Mucosa of descending colon (tissue), 3 donors: Measurements from ENCODE around the gene PIGV. TPM values are rescaled to one million over a fixed set of nuclear protein-coding genes. Genes with fewer than 3 reads are reported as not detected.
A peak's percentile ranks its signal among the peaks of the same experiment; 100 is the strongest.
"Not testable (repeated sequence)": the region's sequence is repeated elsewhere in the genome, so short reads cannot be mapped to it uniquely, and the experiment has no call there.

ENCODE experiments used
- ATAC-seq: fragments of 200-7000 bp; cut with Tn5 transposase; one replicate; pipeline ENCODE4 v1.9.1; 2020; ENCODE audit warnings: mild to moderate bottlenecking, moderate library complexity
- DNase-seq, 3 donors: peaks; one replicate each; pipeline ENCODE4 v3.0.0-alpha.2; 2020
- H3K36me3 ChIP-seq: fragments of 200-600 bp; one replicate; pipeline ENCODE4 v1.8.0; 2021; ENCODE audit warnings: low read depth, mild to moderate bottlenecking
- H3K4me1 ChIP-seq: fragments of 200-600 bp; one replicate; pipeline ENCODE4 v1.8.0; 2021; ENCODE audit warnings: low read depth, mild to moderate bottlenecking
- H3K4me3 ChIP-seq: fragments of 200-600 bp; one replicate; pipeline ENCODE4 v1.8.0; 2021; ENCODE audit warnings: mild to moderate bottlenecking
- H3K9me3 ChIP-seq: fragments of 200-600 bp; one replicate; pipeline ENCODE4 v1.8.0; 2021; ENCODE audit warnings: mild to moderate bottlenecking
- intact Hi-C, 2 donors: fragments of 100-400 bp; cut with DNase I in 1 of 2; cut with micrococcal nuclease in 1 of 2; formaldehyde crosslinking; loops; one replicate each; pipeline versions ENCODE4 v1.11.0 to v1.11.1; 2022; cut with DNase I, micrococcal nuclease
- total RNA-seq, 3 donors: library from RNA; stranded (reverse); fragmentation: NEBNext Ultra II Directional in 2 of 3; extraction: Animal tissue kit (Norgen Biotek cat#: 25700) in 2 of 3; gene quantifications; one replicate each; pipeline versions ENCODE4 v1.2.1 to v1.2.4, GENCODE V29; 2021 to 2023
- TF ChIP-seq, protein P1 (sequence below): fragments of 200-600 bp; IDR thresholded peaks from one replicate; pipeline ENCODE4 v1.8.0; 2022; ENCODE audit warnings: antibody characterized with exemption, mild to moderate bottlenecking
- donor health status: DM: no; HTN: no; CAD: no; lungs with moderate emphysema.
- donor health status: DM: no; HTN: no; CAD: no.
- donor health status: DM: no; HTN: yes; CAD: no.

PIGV gene
- total RNA-seq, 3 donors from 2014 or later, result 16.5 to 22.3 (median 17.5) TPM

DNA sequence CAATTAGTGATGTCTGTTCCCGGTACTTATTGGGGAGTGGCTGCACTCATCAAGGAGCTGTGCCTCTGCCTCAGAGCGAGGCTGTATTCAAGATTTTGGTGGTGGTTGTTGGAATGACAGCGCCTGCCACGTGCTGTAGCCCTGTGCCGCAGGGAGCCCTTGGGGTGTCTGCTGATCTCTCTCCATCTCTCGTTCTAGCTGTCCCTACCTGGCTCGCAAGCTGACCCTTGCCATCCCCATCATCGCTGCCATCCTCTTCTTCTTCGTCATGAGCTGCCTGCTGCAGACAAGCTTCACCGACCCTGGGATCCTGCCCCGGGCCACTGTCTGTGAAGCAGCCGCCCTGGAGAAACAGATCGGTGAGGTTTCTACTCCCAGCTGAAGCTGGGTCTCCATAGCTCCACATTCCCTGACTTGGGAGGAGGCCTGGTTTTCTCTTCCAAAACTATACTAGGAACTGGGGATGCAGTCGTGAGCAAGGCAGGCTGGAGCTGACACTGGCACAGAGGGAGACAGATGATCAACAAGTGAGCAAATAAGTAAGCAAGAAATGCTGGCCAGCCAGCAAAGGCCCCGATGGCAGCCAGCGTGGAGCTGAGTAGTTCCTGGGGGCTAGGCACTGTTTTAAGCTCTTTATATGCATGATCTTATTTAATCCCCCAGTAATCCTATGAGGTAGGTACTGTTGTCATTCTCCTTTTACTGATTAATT is 44.7 kb downstream of the PIGV start:
- TF ChIP-seq, protein P1, sequence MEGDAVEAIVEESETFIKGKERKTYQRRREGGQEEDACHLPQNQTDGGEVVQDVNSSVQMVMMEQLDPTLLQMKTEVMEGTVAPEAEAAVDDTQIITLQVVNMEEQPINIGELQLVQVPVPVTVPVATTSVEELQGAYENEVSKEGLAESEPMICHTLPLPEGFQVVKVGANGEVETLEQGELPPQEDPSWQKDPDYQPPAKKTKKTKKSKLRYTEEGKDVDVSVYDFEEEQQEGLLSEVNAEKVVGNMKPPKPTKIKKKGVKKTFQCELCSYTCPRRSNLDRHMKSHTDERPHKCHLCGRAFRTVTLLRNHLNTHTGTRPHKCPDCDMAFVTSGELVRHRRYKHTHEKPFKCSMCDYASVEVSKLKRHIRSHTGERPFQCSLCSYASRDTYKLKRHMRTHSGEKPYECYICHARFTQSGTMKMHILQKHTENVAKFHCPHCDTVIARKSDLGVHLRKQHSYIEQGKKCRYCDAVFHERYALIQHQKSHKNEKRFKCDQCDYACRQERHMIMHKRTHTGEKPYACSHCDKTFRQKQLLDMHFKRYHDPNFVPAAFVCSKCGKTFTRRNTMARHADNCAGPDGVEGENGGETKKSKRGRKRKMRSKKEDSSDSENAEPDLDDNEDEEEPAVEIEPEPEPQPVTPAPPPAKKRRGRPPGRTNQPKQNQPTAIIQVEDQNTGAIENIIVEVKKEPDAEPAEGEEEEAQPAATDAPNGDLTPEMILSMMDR, result no peak
- ATAC-seq (no peak), DNase-seq (no peak)
- H3K4me3 ChIP-seq, result no peak overlapping the region
- H3K9me3 ChIP-seq, result no peaks in the 10 kb centered on the region
- no peaks in the 10 kb centered on the region for H3K36me3 ChIP-seq
- H3K4me1 ChIP-seq, result peaks cover 8% of the 10 kb centered on the region
- intact Hi-C loops, result no loop called here

DNA sequence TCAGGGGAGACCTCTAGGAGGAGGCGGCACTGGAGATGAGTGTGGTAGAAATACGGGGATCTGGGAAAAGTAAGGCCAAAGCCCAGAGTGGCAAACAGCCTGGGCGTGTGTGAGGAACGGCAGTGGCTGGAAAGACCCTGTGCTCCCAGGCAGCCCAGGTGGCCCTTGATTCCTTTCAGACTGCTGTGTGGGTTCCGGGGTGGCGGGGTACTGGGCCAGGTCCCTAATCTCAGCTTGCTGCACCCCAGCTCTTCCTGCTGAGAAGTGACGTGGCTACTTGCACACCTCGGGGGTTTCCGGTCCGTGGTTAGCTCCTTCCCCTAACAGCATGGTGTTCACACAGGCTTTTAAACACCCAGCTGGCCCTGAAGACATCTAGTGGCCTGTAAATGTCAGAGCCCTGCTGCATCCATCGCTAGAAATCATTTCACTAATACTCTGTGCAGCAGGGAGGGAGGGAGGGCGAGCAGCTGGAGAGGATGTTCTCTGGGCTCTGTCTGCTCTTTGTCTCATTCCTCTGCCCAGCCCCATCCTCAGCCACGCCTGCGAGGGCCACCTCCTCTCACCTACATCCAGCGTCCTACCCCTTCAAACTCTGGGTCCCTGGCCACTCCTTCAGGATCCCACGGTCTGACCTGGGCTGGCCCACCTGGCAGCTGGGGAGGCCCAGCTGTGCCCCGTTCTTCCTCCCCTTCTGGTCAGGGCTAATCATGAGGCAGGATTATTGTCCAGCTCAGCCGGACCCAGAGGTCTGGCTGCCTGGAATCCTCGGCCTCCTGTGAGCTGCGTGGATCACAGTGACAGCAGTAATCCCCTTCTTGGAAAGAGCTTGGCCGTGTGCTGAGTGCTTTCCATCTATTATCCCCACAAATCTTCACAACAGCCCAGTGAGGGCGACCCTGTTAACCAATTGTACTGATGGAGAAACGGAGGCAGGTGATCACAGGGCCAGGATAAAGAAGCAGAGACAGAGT is 46.0 kb downstream of the PIGV start:
- Histone ChIP-seq H3K4me3 (no peak overlapping the region), H3K9me3 (no peaks in the 10 kb centered on the region), H3K4me1 (peaks cover 3% of the 10 kb centered on the region), H3K36me3 (no peaks in the 10 kb centered on the region)
- intact Hi-C loops, result no loop called here
- ATAC-seq (peak; percentile 88), DNase-seq (peak; percentile 65 to 88 (median 70))
- TF ChIP-seq, protein P1, result no peak

DNA sequence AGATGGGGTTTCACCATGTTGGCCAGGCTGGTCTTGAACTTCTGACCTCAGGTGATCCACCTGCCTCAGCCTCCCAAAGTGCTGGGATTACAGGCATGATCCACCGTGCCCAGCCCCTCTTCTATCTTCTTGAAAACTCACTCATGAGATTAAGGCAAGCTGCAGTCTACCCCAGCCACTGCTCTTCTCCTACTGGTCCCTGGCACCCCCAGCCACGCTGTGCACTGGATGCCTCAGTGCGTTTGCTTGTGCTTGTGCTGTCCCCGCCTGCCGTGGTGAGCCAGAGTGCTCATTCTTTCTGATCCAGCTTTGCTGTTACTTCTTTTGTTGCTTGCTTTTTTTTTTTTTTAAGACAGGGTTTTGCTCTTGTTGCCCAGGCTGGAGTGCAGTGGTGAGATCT is 49.9 kb downstream of the PIGV start:
- ATAC-seq, H3K36me3 ChIP-seq, H3K4me3 ChIP-seq, intact Hi-C loops, DNase-seq, H3K4me1 ChIP-seq, H3K9me3 ChIP-seq: not testable (repeated sequence)

DNA sequence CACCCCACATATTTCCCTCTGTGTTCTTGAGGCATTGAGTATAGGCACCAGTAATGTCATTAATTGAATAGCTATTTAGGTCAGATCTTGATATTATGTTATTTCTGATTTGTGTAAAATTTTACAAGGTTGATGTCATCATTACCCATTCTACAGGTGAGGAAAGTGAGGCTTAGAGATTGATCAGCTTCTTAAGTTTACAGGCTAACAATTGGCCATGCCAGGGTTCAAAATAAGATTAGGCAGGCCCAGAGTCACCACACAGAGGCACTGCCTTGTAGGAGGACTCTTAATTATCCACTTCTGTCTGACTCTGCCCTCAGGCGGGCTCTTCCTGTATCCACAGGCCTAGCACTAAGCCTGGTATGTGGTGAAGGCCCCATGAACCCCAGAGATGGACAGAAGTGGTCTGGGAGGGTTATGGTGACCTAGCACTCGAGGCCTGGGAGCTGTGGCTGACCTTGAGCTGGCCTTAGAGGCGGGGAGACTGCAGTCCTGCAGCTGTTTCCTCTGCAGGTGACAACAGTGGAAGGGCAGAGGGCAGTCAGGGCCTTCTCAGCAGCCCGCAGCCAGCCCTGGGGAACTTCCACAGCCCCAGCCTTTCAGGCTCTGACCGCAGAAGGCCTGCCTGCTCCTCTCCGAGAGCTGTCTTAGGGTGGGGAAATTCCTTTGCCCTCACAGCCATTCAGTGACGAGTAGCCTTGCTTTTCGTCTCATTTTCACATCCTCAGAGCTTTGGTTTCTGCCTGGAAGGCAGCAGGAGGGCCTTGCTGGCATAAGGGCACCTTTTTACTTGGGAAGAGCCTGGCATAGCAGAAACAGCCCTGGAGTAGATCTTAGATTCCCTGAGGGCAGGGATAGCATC is 51.0 kb downstream of the PIGV start:
- no peak overlapping the region for H3K4me3 ChIP-seq
- H3K36me3 ChIP-seq, result no peaks in the 10 kb centered on the region
- peaks cover 3% of the 10 kb centered on the region for H3K4me1 ChIP-seq
- peak in 2 of 3 donors; percentile 33 to 45 for DNase-seq
- TF ChIP-seq, protein P1, result no peak
- ATAC-seq, result peak; percentile 72
- intact Hi-C loops, result no loop called here
- no peaks in the 10 kb centered on the region for H3K9me3 ChIP-seq

DNA sequence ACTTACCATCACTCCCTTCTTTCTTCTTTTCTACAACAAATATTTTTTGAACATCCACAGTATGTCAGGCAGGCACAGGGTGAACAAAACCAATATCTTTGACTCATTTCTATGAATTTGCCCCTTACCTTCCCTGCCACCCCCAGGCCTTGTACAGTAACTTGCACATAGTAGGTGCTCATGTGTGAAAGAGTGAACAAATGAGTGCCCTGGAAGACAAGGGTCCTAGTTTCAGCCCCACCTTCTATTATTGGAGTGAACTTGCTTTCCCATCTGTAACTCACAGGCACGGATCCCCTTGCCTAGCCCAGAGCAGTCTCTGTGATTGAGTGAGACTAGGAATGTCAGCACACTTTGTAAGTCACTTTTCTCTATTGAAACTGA is 51.6 kb downstream of the PIGV start:
- Histone ChIP-seq H3K4me1 (peaks cover 3% of the 10 kb centered on the region), H3K9me3 (no peaks in the 10 kb centered on the region), H3K4me3 (no peak overlapping the region), H3K36me3 (no peaks in the 10 kb centered on the region)
- ATAC-seq (no peak), DNase-seq (no peak)
- intact Hi-C loops, result no loop called here
- TF ChIP-seq, protein P1, result no peak
